GM19239 (cell line): ENCODE measurements around the gene CEP85L.
A peak's percentile ranks its signal among the peaks of the same experiment; 100 is the strongest.

Source experiments
- DNase-seq: peaks from one replicate; pipeline ENCODE4 v3.0.0; 2011; ENCODE audit warnings: low spot score; ENCODE audit not compliant: insufficient read length
- FAIRE-seq: peaks from 2 replicates; lab custom pipeline; 2011; peaks lifted over from hg19 to GRCh38; lab: Jason Lieb, UNC

Gene CEP85L

DNA sequence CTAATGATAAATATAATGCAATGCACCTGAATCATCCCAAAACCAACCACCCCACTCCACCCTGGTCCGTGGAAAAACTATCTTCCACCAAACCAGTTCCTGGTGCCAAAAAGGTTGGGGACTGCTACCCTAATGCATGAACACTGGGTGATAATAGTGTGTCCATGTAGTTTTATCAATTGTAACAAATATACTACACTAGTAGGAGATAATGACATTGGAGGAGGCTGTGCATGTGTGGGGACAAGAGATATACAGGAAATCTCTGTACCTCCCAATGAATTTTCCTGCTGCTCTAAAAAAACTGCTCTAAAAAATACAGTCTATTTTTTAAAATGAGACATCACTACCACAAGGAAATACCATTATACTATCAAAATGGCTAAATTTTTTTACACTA is 20.5 kb downstream of the CEP85L start:
- no peak for DNase-seq
- FAIRE-seq, result no peak

DNA sequence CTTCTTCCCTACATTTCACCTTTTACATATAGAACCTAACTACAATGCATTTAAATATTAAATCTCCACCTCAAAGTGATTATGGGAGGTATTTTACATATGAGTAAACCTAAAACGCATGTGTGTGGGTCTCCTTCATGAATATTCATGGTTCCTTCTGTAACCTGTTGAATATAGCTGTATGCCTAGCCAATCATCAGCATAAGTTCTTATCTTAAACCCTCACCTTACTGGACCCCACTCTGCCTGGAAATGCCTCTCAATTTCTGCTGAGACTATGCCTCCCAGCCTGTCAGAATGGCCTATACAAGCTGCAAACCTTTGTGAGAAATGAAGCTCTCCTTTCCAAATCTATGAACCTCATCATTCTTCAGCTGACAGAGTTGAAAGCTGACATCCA is 21.3 kb downstream of the CEP85L start:
- FAIRE-seq (no peak), DNase-seq (no peak)

DNA sequence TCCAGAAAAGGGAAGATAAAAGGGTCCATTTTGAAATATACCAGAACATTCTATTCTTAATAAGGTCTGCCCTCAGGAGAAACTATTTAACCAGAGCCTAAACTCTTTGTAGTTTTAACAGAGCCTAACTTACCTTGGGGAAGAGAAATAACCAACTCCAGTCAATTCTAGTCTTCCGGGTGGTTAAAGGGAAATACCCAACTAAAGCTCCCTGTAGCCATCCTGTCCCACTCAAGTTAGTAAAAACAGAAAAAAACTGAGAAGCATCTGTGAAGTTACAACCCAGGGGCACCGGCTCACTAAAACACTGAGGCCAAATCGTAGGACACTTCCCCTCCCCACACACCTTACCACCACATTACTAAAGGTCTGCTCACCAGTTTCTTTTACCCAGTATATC is 23.7 kb downstream of the CEP85L start:
- FAIRE-seq (no peak), DNase-seq (no peak)

DNA sequence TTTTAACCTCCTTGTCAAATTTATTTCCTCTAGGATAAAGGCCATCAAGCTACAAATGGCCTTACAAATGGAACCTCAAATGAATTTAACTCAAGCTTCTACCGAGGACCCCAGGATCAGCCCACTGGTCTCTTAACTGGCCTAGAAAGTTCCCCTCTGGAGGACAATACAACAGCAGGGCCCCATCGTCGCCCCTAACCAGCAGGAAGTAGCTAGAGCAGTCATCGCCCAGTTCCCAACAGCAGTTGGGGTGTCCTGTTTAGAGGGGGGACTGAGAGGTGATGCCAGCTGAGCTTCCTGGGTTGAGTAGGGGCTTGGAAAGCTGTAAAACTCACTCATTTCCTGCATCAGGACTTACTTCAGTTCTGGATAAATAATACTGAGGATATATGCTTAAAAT is 25.6 kb downstream of the CEP85L start:
- FAIRE-seq (no peak), DNase-seq (no peak)

DNA sequence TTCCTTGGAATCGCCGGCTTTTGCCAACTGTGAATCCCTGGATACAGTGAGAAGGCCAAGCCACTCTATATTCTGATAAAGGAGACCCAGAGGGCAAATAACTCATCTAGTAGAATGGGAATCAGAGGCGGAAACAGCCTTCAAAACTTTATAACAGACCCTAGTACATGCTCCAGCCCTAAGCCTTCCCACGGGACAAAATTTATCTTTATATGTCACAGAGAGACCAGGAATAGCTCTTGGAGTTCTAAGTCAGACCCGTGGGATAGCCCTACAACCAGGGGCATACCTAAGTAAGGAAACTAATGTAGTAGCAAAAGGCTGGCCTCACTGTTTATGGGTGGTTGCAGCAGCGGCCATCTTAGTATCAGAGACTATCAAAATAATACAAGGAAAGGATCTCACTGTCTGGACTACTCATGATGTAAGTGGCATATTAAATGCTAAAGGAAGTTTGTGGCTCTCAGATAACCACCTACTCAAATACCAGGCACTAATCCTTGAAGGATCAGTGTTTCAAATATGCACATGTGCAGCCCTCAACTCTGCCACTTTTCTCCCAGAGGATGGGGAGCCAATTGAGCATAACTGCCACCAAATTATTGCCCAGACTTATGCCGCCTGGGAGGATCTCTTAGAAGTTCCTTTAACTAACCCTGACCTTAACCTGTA is 29.5 kb downstream of the CEP85L start:
- FAIRE-seq, result no peak
- DNase-seq, result no peak

DNA sequence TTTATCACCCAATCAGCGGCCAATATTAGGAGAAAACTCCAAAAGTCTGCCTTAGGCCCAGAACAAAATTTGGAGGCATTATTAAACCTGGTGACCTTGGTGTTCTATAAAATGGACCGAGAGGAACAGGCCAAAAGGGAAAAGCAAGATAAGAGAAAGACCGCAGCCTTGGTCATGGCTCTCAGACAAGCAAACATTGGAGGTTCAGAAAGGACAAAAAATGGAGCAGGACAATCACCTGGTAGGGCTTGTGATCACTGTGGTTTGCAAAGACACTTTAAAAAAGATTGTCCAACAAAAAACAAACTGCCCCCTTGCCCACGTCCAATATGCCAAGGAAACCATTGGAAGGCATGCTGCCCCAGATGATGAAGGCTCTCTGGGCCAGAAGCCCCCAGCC is 31.2 kb downstream of the CEP85L start:
- DNase-seq (no peak), FAIRE-seq (no peak)

DNA sequence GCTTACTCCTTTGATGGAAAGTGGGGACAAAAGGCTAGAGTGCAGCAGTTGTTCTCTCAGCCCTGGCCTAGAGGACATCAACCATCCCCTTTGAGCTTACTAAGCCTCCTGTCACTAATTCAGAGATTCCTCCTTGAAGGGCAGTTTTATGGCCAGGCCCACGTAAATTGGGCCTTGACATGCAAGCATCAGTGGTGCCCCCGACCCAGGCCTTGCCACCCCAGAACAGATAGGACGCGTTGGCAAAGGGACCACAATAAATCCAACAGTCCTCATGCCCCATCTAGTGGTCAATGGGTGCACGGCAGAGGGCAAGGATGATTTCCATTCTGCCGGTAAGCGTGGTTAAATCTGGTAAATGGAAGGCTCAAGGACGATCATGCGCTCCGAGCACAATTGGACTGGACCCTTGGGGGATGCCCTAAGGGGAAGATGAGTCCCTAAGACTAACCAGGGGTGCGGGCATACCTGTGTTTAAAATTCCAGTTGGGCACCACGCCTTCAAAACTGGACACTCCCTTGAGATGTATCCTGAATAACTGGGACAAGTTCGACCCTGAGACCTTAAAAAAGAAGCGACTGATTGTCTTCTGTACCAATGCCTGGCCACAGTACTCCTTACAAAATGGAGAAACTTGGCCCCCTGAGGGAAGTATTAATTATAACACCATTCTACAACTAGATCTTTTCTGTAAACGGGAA is 32.6 kb downstream of the CEP85L start:
- DNase-seq (peak; percentile 17), FAIRE-seq (peak; percentile 91)

DNA sequence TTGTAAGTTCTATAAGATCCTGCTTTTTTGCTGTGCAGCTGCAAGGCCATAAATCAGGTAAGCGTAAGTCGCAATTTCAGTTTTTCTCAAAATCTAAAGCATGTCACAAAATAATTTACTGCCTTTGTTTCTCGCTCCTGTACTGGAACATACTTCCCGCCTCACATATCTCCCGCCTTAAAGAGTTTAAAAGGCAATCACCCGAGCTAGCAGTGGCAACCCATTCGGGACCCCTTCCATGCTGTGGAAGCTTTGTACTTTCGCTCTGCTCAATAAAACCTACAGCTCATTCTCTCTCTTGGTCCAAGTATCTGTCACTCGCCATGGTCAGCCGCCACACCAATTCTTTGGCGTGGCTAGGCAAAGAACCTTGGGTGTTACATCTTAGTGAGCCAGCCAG is 34.0 kb downstream of the CEP85L start:
- no peak for FAIRE-seq
- DNase-seq, result no peak

DNA sequence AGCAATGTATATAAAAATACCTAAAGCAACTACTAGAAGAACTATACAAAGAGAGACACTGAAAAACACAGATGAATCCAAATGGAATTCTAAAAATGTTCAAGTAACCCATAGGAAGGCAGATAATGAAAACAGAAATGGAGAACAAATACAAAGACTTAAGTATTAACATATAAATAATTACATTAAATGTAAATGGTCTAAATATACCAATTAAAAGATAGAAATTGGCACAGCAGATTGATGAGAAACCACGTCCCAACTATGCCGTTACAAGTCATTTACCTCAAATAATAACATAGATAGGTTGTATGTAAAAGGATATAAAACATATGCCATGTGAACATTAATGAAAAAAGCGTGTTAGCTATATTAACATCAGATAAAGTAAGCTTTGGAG is 40.1 kb downstream of the CEP85L start:
- no peak for DNase-seq
- FAIRE-seq, result no peak

DNA sequence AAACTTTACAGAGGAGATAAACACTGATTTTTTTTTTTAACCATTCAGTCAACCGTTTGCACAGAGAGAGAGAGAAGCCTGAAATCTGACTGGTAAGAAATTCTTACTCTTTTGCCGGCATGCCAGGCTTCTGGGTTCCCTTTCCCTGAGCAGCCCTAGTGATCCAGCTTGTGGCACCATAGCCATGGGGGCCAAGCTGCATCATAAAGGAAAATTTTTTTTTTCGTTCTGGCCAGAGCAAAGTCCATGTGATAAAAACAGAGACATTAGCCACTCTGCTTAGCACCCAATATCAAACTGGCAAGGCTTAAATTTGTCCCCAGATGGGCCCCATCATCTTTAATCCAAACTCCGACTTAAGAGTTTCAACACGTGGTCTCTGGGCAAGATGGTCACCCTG is 44.5 kb downstream of the CEP85L start:
- FAIRE-seq, result no peak
- no peak for DNase-seq

DNA sequence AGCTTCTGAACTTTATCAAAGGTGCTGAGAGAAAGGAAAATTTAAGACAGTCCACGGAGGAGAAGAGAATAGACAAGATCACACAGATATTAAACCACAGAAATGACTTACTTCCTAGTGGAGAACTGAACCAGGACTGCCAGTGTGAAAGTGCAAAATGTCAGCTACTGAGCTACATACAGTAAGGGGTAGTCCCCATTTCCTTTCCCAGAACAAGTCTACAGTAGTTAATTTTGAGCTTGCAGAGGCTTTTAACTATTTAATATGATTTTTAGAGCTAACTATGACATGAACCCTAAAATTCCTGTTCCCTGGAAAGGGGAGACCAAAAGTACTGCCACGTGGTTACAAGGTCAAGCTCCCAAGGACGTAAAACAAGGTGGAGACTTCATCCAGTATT is 45.1 kb downstream of the CEP85L start:
- no peak for DNase-seq
- FAIRE-seq, result peak; percentile 79

DNA sequence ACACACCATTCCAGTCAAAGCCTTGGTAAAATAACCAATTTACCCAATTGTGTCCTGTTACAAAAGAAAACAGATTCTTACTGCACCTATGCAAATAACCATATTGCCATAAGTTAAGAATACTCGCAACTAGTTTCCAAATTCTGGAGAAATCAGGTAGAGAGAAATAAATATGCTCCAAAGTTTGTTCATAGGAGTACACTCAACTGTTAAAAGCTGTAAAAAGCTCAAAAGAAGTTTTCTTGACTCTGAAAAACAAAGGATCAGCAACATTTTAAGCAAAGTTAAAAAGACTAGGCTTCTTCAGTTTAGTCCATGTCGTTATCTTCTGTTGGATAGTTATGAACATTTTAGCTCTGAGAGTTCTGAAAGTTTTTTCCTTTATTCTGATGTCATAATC is 48.0 kb downstream of the CEP85L start:
- DNase-seq, result no peak
- no peak for FAIRE-seq

DNA sequence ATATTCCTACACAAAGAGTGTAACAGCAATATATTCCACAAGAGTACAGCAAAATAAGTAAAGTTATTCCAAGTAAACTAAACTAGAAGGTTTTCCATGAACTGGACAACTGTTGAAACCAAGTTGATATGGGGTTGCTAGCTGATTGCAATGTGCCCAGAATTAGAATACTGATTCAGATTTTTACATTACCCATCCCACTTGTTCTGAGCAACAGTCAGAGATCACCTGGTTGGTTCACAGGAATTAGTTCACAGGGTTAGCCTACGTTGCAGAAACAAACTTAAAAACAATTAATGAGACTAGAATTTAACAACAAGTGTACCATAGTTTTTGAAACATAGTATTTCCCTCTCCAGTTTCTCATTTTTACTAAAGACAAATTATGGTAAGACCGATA is 49.1 kb downstream of the CEP85L start:
- FAIRE-seq (no peak), DNase-seq (no peak)

DNA sequence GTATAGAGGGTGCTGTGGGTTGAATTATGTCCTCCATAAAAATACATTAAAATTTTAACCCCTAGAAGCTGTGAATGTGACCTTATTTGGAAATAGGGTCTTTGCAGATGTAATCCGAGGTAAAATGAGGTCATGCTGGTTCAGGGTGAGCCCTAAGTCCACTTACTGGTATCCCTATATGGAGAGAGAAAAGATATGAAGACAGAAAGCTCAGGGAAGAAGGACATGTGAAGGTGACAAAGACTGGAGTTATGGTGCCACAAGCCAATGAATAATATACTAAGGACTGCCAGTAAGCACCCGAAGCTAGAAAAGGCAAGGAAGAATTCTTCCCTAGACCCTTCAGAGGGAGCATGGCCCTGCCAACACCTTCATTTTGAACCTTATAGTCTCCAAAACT is 53.1 kb downstream of the CEP85L start:
- DNase-seq (no peak), FAIRE-seq (no peak)

DNA sequence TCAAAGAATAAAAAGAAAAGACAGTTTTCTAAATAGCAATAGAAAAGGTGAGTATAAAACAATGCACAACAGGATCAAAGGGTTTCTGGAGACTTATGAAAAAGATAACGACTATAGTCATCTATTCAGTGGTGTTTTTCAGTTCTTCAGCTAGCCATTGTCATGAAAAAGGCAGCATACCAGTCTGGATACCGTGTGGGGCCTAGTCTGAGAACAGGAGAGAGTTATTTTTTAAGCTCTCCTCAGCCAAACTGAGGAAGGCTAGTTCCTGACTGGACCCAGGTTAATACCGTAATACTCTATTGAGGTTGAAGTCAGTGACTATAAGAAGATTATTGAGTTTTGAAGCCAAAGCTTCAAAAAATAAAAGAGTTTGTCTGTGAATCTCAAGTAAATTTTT is 53.8 kb downstream of the CEP85L start:
- no peak for FAIRE-seq
- DNase-seq, result no peak

DNA sequence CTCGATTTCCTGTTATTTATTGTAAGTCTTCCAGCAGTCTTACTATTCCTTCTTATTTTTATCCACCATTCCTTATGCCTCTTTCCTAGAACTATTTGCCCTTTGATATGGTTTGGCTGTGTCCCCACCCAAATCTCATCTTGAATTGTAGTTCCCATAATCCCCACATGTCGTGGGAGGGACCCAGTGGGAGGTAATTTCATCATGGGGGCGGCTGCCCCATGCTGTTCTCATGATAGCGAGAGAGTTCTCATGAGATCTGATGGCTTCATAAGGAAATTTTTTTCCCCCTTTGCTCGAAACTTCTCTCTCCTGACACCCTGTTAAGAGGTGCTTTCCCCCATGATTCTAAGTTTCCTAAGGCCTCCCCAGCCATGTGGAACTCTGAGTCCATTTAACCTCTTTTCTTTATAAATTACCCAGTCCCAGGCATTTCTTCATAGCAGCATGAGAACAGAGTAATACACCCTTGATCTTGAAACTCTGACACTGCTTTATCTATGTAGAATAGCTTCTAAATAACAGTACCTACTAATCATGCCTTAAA is 54.5 kb downstream of the CEP85L start:
- FAIRE-seq (no peak), DNase-seq (no peak)

DNA sequence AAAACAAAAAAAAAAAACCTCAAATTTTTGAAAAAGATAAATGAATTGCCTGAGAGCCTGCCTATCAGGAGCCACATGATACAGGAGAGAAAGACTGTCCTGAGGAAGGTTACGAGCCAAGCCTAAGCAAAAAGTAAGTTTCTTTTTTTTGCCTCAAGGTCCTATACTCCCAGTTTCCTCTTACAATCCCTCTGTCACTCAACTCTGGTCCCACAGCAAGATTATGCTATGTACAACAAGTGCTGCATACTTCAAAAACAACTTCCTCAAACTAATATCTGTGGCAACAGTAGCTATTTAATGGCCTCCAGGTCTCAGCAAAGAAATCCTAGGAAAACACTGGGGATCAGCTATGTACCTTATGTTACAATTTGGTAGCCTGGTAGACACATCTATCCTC is 56.5 kb downstream of the CEP85L start:
- DNase-seq, result no peak
- no peak for FAIRE-seq

DNA sequence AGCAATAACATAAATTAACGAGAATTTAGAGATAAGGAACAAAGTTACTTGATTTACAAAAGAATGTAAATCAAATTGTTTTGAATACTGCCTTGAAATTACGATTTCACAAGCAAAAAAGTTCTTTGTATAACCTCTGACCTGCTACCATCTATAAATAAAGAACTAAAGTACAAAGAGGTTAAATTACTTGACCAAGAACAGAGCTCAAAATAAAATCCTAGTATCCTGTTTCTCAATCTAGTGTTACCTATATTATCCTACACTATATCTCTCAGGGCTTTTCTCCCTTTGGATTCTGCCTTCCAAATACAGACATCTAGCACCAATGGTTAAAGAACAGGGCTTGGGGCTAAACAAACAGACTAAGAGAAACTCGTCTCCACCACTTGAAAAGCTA is 59.5 kb downstream of the CEP85L start:
- DNase-seq (no peak), FAIRE-seq (no peak)

DNA sequence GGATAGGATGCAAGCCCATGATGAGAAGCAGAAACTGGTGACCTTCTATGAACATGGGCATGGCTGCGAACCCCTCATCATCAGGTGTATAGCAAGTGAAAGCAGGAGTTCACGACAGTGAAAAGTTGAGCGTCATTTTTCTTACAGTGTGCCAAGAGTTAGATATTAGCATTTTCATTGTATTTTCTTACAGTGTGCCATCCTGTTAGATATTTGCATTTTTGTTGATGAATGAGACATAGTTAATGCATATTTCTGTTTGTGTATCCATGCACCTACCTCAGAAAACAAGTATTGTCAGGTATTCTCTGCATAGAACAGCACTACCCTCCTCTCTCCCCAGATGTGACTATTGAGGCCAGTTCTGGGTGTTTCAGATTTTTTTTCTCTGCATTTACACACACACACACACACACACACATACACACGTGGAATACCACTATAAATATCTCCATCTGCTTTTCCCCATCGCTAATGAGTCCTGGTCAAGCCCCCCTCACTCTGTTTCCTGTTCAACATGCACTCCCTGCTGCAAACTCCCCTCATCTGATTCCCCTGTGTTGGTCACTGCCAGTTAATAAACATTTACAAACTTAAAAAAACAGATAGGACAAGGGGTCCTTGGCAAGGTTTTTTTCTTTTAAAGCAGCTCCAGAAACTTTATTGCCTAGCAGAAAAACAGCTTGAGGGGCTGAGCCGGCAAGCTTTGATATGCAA is 61.6 kb downstream of the CEP85L start:
- FAIRE-seq (no peak), DNase-seq (no peak)

DNA sequence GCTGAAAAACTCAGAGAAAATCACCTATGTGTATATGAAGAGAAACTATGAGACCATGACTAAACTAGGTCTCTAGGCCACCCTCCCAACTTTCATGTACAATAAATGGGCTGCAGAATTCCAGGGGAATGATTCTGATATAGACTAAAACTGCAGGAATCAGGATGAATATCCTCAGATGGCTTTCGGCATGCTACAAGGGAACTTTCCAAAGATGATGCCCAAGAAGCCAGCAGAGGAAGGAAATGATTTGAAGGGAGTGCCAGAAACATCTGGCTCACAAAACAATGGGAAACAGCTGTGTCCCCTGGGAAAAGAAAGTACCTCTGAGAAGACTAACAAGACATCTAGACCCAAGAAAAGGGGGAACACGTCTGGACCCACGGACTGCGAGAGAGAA is 62.2 kb downstream of the CEP85L start:
- DNase-seq (no peak), FAIRE-seq (no peak)

DNA sequence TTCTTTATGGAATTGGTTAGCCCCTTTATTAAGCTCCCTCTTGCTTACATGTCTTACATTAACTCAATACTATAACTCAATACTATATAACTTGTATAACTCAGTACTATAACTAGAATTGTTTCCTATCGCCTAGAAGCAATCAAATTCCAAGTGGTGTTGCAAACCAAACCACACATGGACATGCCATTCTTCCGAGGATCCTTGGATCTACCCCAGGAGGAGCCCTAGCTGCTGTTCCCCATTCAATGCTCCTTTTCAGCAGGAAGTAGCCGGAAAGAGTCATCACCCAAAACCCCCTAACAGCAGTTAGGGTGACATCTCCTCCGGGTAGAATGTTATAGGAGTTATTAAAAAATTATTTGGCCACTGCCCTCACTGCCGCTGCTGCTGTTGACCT is 62.8 kb downstream of the CEP85L start:
- no peak for DNase-seq
- FAIRE-seq, result no peak
